GM23338 (cell line): Measurements from ENCODE around the gene LIMCH1. TPM values are rescaled to one million over a fixed set of nuclear protein-coding genes. Genes with fewer than 3 reads are reported as not detected.
A peak's percentile ranks its signal among the peaks of the same experiment; 100 is the strongest.

ENCODE experiments used
- ATAC-seq: fragments of 200-7000 bp; cut with Tn5 transposase; 3 replicates; pipeline ENCODE4 v1.9.1; 2020
- DNase-seq: peaks from one replicate; pipeline ENCODE4 v3.0.0-alpha.2; 2015; ENCODE audit warnings: low spot score
- H2AFZ ChIP-seq: fragments of 200-600 bp; sonication (generic); 2 replicates; pipeline ENCODE4 v1.8.0; 2016; ENCODE audit warnings: antibody characterized with exemption, mild to moderate bottlenecking, moderate library complexity
- H3F3A ChIP-seq: fragments of 200-600 bp; sonication (generic); replicated peaks from 2 replicates; pipeline ENCODE4 v1.8.0; 2017; ENCODE audit warnings: antibody characterized with exemption, mixed run types, low read depth
- H3K27ac ChIP-seq: fragments of 200-600 bp; sonication (generic); 2 replicates; pipeline ENCODE4 v1.6.1; 2016; ENCODE audit warnings: low read depth
- H3K27me3 ChIP-seq: fragments of 200-600 bp; sonication (generic); 2 replicates; pipeline ENCODE4 v1.8.0; 2016; ENCODE audit warnings: mild to moderate bottlenecking, mixed run types, moderate library complexity; ENCODE audit not compliant: insufficient read depth
- H3K36me3 ChIP-seq: fragments of 200-600 bp; sonication (generic); 2 replicates; pipeline ENCODE4 v1.8.0; 2016; ENCODE audit warnings: mild to moderate bottlenecking; ENCODE audit not compliant: insufficient read depth
- H3K4me1 ChIP-seq: fragments of 200-600 bp; sonication (generic); 2 replicates; pipeline ENCODE4 v1.8.0; 2016; ENCODE audit warnings: mild to moderate bottlenecking, moderate library complexity; ENCODE audit not compliant: insufficient read depth
- H3K4me2 ChIP-seq: fragments of 200-600 bp; sonication (generic); 2 replicates; pipeline ENCODE4 v1.7.1; 2017; ENCODE audit warnings: mixed run types
- H3K4me3 ChIP-seq: fragments of 200-600 bp; sonication (generic); 2 replicates; pipeline ENCODE4 v1.6.1; 2016; ENCODE audit warnings: mixed run types
- H3K79me2 ChIP-seq: fragments of 200-600 bp; sonication (generic); replicated peaks from 2 replicates; pipeline ENCODE4 v1.8.0; 2017; ENCODE audit warnings: mild to moderate bottlenecking; ENCODE audit not compliant: insufficient read depth
- H3K9me2 ChIP-seq: fragments of 200-600 bp; sonication (generic); 2 replicates; pipeline ENCODE4 v1.8.0; 2017; ENCODE audit not compliant: insufficient read depth
- H4K20me1 ChIP-seq: fragments of 200-600 bp; sonication (generic); replicated peaks from 2 replicates; pipeline ENCODE4 v1.8.0; 2017; ENCODE audit warnings: mild to moderate bottlenecking; ENCODE audit not compliant: insufficient read depth
- H3K27ac Mint-ChIP-seq: 2 replicates; pipeline ENCODE4 v1.8.0; 2020; ENCODE audit warnings: inconsistent platforms, mild to moderate bottlenecking, moderate library complexity, mixed read lengths
- H3K27me3 Mint-ChIP-seq: 3 replicates; pipeline ENCODE4 v1.8.0; 2022; ENCODE audit warnings: low read depth, mild to moderate bottlenecking, moderate library complexity, mixed read lengths, inconsistent platforms; ENCODE audit not compliant: insufficient read depth, poor library complexity
- H3K36me3 Mint-ChIP-seq: 3 replicates; pipeline ENCODE4 v1.8.0; 2021; ENCODE audit warnings: low read depth, mild to moderate bottlenecking, inconsistent platforms, moderate library complexity, mixed read lengths
- H3K4me1 Mint-ChIP-seq: 3 replicates; pipeline ENCODE4 v1.8.0; 2020; ENCODE audit warnings: mild to moderate bottlenecking, inconsistent platforms, mixed read lengths
- H3K4me3 Mint-ChIP-seq: 3 replicates; pipeline ENCODE4 v1.8.0; 2021; ENCODE audit warnings: moderate library complexity, mild to moderate bottlenecking, inconsistent platforms, mixed read lengths
- H3K9me3 Mint-ChIP-seq: 3 replicates; pipeline ENCODE4 v1.8.0; 2020; ENCODE audit warnings: moderate library complexity, mild to moderate bottlenecking, inconsistent platforms, mixed read lengths
- CREB1 ChIP-seq: fragments of 250-450 bp; sonication (Bioruptor Pico); IDR thresholded peaks from 2 replicates; pipeline ENCODE4 v1.5.0; 2020; ENCODE audit warnings: low read depth, mild to moderate bottlenecking, moderate library complexity
- JUNB ChIP-seq: IDR thresholded peaks from one replicate; pipeline ENCODE4 v1.6.1; 2016; ENCODE audit warnings: antibody characterized with exemption; ENCODE audit not compliant: unreplicated experiment
- REST ChIP-seq: IDR thresholded peaks from one replicate; pipeline ENCODE4 v1.6.1; 2018; ENCODE audit warnings: antibody characterized with exemption; ENCODE audit not compliant: unreplicated experiment
- polyA plus RNA-seq: library from polyadenylated mRNA; unstranded; fragments of >200 nt; fragmentation: Nextera tagmentation; extraction: Ambion mirVana; gene quantifications from 2 replicates; pipeline ENCODE4 v1.2.1, GENCODE V29; 2016
- total RNA-seq: library from RNA; depleted of rRNA; stranded (reverse); fragments of >200 nt; shearing (Covaris generic); gene quantifications from 2 replicates; pipeline ENCODE4 v1.2.3, GENCODE V29; 2014
- TF ChIP-seq, protein P1 (sequence below), 2 experiments: fragments of 200-600 bp in 1 of 2; sonication (generic) in 1 of 2; conservative IDR thresholded peaks; 2 replicates each; pipeline versions ENCODE4 v1.5.1 to v1.6.1; 2016 to 2017; ENCODE audit warnings: antibody characterized with exemption in 2 of 2, low read depth in 2 of 2, mild to moderate bottlenecking in 2 of 2, moderate library complexity in 1 of 2

LIMCH1 gene
- total and polyA plus RNA-seq, 2 experiments from 2014 or later: 1.5 TPM

DNA sequence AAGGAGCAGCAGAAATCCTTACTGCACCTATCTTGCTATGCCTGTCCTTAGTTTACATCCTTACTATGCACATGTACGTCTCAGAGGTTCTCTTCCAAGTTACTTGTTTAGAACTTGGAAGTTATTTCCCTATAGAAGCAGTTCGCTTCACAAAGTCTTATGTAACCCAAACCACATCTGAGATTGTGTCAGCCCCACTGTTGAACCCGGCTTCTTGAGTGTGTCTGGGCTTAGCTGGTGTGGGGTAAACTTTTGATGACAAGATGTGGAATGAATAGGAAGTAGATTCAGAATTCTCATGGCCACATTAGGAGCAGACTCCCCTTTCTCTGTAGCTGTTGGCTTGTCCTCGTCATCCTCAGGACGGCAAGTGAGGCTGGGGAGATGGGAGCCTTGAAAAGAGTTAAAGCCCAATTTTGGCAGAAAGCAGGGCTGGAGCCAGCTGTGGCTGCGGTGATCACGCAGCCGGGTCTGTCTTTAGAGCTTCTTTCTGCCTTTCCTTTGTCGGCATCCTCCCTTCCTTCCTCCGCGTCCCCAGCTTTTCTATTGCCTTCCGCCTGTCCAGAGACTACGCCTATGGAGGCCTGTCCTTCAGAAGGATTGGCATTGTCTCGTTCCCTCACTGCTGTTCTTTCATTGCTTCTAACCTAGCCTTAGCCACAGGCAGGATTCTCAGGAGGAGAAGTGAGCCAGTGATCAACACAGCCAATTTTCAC lies 23.0 kb upstream of the LIMCH1 start:
- no peak overlapping the region for H3K4me3 Mint-ChIP-seq
- DNase-seq: no peak
- no peak for ATAC-seq
- H3K27me3 Mint-ChIP-seq: no peaks in the 10 kb centered on the region
- no peaks in the 10 kb centered on the region for H3K4me1 ChIP-seq
- no peak for TF ChIP-seq REST
- H3F3A ChIP-seq: no peaks in the 10 kb centered on the region
- peak overlapping the region; percentile 23; the same call in 1 of the 2 replicates for H2AFZ ChIP-seq
- no peak overlapping the region for H3K4me2 ChIP-seq
- no peaks in the 10 kb centered on the region for H4K20me1 ChIP-seq
- H3K27me3 ChIP-seq: no peaks in the 10 kb centered on the region
- no peak overlapping the region for H3K4me3 ChIP-seq
- H3K4me1 Mint-ChIP-seq: no peaks in the 10 kb centered on the region
- no peak overlapping the region for H3K27ac Mint-ChIP-seq
- H3K79me2 ChIP-seq: no peaks in the 10 kb centered on the region
- no peaks in the 10 kb centered on the region for H3K36me3 Mint-ChIP-seq
- no peaks in the 10 kb centered on the region for H3K36me3 ChIP-seq
- H3K9me3 Mint-ChIP-seq: no peaks in the 10 kb centered on the region
- H3K9me2 ChIP-seq: no peaks in the 10 kb centered on the region; the same call in 1 of the 2 replicates
- H3K27ac ChIP-seq: no peak overlapping the region

- Mint-ChIP-seq H3K27me3 (no peaks in the 10 kb centered on the region), H3K4me1 (no peaks in the 10 kb centered on the region), H3K9me3 (no peaks in the 10 kb centered on the region), H3K36me3 (no peaks in the 10 kb centered on the region), H3K27ac (no peak overlapping the region), H3K4me3 (no peak overlapping the region)
- Histone ChIP-seq H3K9me2 (no peaks in the 10 kb centered on the region; the same call in 1 of the 2 replicates), H4K20me1 (no peaks in the 10 kb centered on the region), H3K4me3 (no peak overlapping the region), H3K79me2 (no peaks in the 10 kb centered on the region), H3K27ac (no peak overlapping the region), H3K36me3 (no peaks in the 10 kb centered on the region), H3K4me1 (no peaks in the 10 kb centered on the region), H2AFZ (no peak overlapping the region), H3F3A (no peaks in the 10 kb centered on the region), H3K4me2 (no peak overlapping the region), H3K27me3 (no peaks in the 10 kb centered on the region)
- ATAC-seq (no peak), DNase-seq (no peak)
- TF ChIP-seq REST: no peak
- TF ChIP-seq, protein P1, sequence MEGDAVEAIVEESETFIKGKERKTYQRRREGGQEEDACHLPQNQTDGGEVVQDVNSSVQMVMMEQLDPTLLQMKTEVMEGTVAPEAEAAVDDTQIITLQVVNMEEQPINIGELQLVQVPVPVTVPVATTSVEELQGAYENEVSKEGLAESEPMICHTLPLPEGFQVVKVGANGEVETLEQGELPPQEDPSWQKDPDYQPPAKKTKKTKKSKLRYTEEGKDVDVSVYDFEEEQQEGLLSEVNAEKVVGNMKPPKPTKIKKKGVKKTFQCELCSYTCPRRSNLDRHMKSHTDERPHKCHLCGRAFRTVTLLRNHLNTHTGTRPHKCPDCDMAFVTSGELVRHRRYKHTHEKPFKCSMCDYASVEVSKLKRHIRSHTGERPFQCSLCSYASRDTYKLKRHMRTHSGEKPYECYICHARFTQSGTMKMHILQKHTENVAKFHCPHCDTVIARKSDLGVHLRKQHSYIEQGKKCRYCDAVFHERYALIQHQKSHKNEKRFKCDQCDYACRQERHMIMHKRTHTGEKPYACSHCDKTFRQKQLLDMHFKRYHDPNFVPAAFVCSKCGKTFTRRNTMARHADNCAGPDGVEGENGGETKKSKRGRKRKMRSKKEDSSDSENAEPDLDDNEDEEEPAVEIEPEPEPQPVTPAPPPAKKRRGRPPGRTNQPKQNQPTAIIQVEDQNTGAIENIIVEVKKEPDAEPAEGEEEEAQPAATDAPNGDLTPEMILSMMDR (conservative IDR thresholded peaks at IDR 0.05; ENCODE audit: low read depth in 2 of 2): no peak
- no peak for TF ChIP-seq CREB1 (CRISPR knock-in tag)
- no peak for TF ChIP-seq JUNB
These were observed 20.8 kb upstream of the LIMCH1 start for GRCh38 chr4:41517121-41517520.
